ENCODE data around the gene SF1. TPM values are rescaled to one million over a fixed set of nuclear protein-coding genes. Genes with fewer than 3 reads are reported as not detected.

The SF1 gene
- total RNA-seq, 1 donor from 2014 or later = 533 TPM

- no peak for DNase-seq (ENCODE audit: low spot score in 2 of 2, unreplicated experiment in 2 of 2)
- H3K27me3 Mint-ChIP-seq (ENCODE audit: low read depth) = peaks cover 58% of the 10 kb centered on the region
- no peak overlapping the region for H3K27ac Mint-ChIP-seq
- H3K36me3 Mint-ChIP-seq = no peaks in the 10 kb centered on the region
- TF ChIP-seq, protein P1, sequence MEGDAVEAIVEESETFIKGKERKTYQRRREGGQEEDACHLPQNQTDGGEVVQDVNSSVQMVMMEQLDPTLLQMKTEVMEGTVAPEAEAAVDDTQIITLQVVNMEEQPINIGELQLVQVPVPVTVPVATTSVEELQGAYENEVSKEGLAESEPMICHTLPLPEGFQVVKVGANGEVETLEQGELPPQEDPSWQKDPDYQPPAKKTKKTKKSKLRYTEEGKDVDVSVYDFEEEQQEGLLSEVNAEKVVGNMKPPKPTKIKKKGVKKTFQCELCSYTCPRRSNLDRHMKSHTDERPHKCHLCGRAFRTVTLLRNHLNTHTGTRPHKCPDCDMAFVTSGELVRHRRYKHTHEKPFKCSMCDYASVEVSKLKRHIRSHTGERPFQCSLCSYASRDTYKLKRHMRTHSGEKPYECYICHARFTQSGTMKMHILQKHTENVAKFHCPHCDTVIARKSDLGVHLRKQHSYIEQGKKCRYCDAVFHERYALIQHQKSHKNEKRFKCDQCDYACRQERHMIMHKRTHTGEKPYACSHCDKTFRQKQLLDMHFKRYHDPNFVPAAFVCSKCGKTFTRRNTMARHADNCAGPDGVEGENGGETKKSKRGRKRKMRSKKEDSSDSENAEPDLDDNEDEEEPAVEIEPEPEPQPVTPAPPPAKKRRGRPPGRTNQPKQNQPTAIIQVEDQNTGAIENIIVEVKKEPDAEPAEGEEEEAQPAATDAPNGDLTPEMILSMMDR (IDR thresholded peaks at IDR 0.05; ENCODE audit: unreplicated experiment) = no peak
- no peaks in the 10 kb centered on the region for H3K4me1 Mint-ChIP-seq
- H3K9me3 Mint-ChIP-seq = no peaks in the 10 kb centered on the region
- no peak overlapping the region for H3K4me3 Mint-ChIP-seq
These were observed 43.3 kb downstream of the SF1 start for GRCh38 chr11:64734811-64735724.

DNA sequence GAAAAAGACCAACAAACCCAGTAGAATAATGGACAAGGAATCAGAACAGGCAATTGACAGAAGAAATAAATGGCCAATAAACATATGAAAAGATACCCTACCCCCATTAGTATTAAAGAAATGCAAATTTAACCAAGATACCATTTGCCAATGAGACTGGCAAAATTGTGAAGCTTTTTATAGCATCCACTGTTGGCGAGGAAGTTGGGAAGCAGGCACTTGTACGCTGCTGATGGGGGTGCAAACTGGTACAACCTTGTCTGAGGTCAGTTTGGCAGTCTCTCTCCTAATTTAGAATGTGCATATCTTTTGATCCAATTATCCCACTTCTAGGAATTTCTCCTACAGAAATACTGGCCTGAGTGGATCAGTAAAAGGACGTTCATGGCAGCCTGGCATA, 46.7 kb downstream of the SF1 start:
- H3K4me3 Mint-ChIP-seq = no peak overlapping the region
- no peaks in the 10 kb centered on the region for H3K36me3 Mint-ChIP-seq
- H3K9me3 Mint-ChIP-seq = no peaks in the 10 kb centered on the region
- no peak overlapping the region for H3K27ac Mint-ChIP-seq
- TF ChIP-seq, protein P1 (IDR thresholded peaks at IDR 0.05; ENCODE audit: unreplicated experiment) = no peak
- H3K4me1 Mint-ChIP-seq = no peaks in the 10 kb centered on the region
- peaks cover 61% of the 10 kb centered on the region for H3K27me3 Mint-ChIP-seq (ENCODE audit: low read depth)
- DNase-seq (ENCODE audit: low spot score in 2 of 2, unreplicated experiment in 2 of 2) = no peak

- Mint-ChIP-seq H3K27ac (no peak overlapping the region), H3K36me3 (no peaks in the 10 kb centered on the region), H3K9me3 (no peaks in the 10 kb centered on the region), H3K27me3 (ENCODE audit: low read depth) (peaks cover 66% of the 10 kb centered on the region), H3K4me1 (no peaks in the 10 kb centered on the region), H3K4me3 (no peak overlapping the region)
- no peak for DNase-seq (ENCODE audit: low spot score in 2 of 2, unreplicated experiment in 2 of 2)
- TF ChIP-seq, protein P1 (IDR thresholded peaks at IDR 0.05; ENCODE audit: unreplicated experiment) = no peak
These were observed 48.4 kb downstream of the SF1 start for GRCh38 chr11:64729851-64730382.

- DNase-seq (ENCODE audit: low spot score in 2 of 2, unreplicated experiment in 2 of 2) = no peak
- Mint-ChIP-seq H3K27ac (no peak overlapping the region), H3K36me3 (no peaks in the 10 kb centered on the region), H3K4me1 (no peaks in the 10 kb centered on the region), H3K9me3 (no peaks in the 10 kb centered on the region), H3K4me3 (no peak overlapping the region), H3K27me3 (ENCODE audit: low read depth) (peaks cover 67% of the 10 kb centered on the region)
- TF ChIP-seq, protein P1 (IDR thresholded peaks at IDR 0.05; ENCODE audit: unreplicated experiment) = no peak
These were observed 49.5 kb downstream of the SF1 start for GRCh38 chr11:64728757-64729365.

GRCh38 chr11:64726867-64727530, 51.3 kb downstream of the SF1 start:
- no peaks in the 10 kb centered on the region for H3K9me3 Mint-ChIP-seq
- no peak overlapping the region for H3K4me3 Mint-ChIP-seq
- H3K4me1 Mint-ChIP-seq = no peaks in the 10 kb centered on the region
- H3K36me3 Mint-ChIP-seq = no peaks in the 10 kb centered on the region
- no peak for DNase-seq (ENCODE audit: low spot score in 2 of 2, unreplicated experiment in 2 of 2)
- H3K27ac Mint-ChIP-seq = no peak overlapping the region
- peaks cover 72% of the 10 kb centered on the region for H3K27me3 Mint-ChIP-seq (ENCODE audit: low read depth)
- TF ChIP-seq, protein P1 (IDR thresholded peaks at IDR 0.05; ENCODE audit: unreplicated experiment) = no peak
